GM12874 (cell line): ENCODE results near the gene BTBD9.

Source experiments
- CTCF ChIP-seq: IDR thresholded peaks from 2 replicates; pipeline ENCODE4 v1.5.1; 2011; ENCODE audit warnings: low read depth, mild to moderate bottlenecking, control low read depth, low read length, moderate library complexity; ENCODE audit not compliant: insufficient read depth

Gene BTBD9

GRCh38 chr6:38479331-38479730 is 160.4 kb downstream of the BTBD9 start:
- TF ChIP-seq CTCF, result no peak

- no peak for TF ChIP-seq CTCF
Observed at GRCh38 chr6:38477680-38478260, 162.0 kb downstream of the BTBD9 start.

GRCh38 chr6:38476888-38477287 is 162.8 kb downstream of the BTBD9 start:
- TF ChIP-seq CTCF, result no peak

GRCh38 chr6:38476141-38476540 is 163.6 kb downstream of the BTBD9 start:
- TF ChIP-seq CTCF, result no peak

GRCh38 chr6:38470548-38470947 is 169.2 kb downstream of the BTBD9 start:
- TF ChIP-seq CTCF, result no peak

- TF ChIP-seq CTCF, result no peak
Observed at GRCh38 chr6:38467566-38467965, 172.2 kb downstream of the BTBD9 start.

- TF ChIP-seq CTCF, result no peak
Observed at GRCh38 chr6:38460186-38460585, 179.5 kb downstream of the BTBD9 start.

- TF ChIP-seq CTCF, result no peak
Observed at GRCh38 chr6:38459291-38459690, 180.4 kb downstream of the BTBD9 start.
